Measurements from ENCODE around the gene RABGEF1.

DNA sequence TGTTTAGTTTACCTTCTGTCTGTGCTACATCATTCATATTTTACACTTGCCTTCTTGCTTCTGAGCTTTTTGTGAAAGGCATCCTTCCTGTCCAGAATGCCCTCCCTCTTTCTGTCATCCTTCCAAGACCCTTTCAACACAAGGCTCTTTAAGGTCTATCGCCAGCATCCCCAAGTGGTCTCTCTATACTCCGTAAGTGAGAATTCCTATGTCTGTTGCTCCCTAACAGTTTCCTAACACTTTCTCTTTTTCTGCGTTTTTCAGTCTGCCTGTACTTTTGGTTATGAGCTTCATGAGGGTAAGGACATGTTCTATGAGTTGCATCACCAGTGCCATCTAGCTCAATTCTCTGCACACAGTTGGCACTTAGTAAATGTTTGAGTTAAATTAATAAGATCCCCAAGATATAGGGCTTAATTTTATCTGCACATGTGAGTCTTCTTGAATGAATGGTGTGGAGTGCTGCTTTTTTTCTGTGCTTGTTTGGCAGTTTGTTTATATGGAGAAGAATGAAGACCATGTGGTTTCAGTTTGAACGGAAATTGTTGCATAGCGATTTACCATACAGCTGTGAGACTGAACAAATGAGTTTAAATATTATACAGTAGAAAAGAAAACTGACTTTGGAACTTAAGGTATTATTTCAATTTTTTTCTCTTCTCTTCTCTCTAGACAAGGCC lies 29.4 kb downstream of the RABGEF1 start:
- TF ChIP-seq ZFP3 (CRISPR knock-in tag; IDR thresholded peaks at IDR 0.05) (no peak), TOX (CRISPR knock-in tag; IDR thresholded peaks at IDR 0.05; ENCODE audit: borderline replicate concordance) (no peak), GLIS3 (CRISPR knock-in tag; IDR thresholded peaks at IDR 0.05) (no peak)
- TF ChIP-seq, protein P1, sequence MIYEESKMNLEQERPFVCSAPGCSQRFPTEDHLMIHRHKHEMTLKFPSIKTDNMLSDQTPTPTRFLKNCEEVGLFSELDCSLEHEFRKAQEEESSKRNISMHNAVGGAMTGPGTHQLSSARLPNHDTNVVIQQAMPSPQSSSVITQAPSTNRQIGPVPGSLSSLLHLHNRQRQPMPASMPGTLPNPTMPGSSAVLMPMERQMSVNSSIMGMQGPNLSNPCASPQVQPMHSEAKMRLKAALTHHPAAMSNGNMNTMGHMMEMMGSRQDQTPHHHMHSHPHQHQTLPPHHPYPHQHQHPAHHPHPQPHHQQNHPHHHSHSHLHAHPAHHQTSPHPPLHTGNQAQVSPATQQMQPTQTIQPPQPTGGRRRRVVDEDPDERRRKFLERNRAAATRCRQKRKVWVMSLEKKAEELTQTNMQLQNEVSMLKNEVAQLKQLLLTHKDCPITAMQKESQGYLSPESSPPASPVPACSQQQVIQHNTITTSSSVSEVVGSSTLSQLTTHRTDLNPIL (CRISPR knock-in tag; IDR thresholded peaks at IDR 0.05; ENCODE audit: low read depth): no peak
